ENCODE measurements around the gene IER5. TPM values are rescaled to one million over a fixed set of nuclear protein-coding genes. Genes with fewer than 3 reads are reported as not detected.
A peak's percentile ranks its signal among the peaks of the same experiment; 100 is the strongest.

IER5 gene
- total and polyA plus RNA-seq, 9 of the 15 experiments (the other 6 are each of a cell fraction or from before 2014, with no cell fraction given) = 2.4 to 32.1 (median 12.0) TPM

GRCh38 chr1:181129771-181130606 is 41.5 kb downstream of the IER5 start (continued):
- TF ChIP-seq NR2C2 (CRISPR knock-in tag; IDR thresholded peaks at IDR 0.05) (no peak), NR2C2 (tag; IDR thresholded peaks at IDR 0.05) (no peak), ZHX1 (conservative IDR thresholded peaks at IDR 0.05; ENCODE audit: low read length) (no peak), ZNF184 (CRISPR knock-in tag; IDR thresholded peaks at IDR 0.05) (no peak), RBM34 (IDR thresholded peaks at IDR 0.05; ENCODE audit: borderline replicate concordance, insufficient read depth, low read length) (no peak), AFF4 (CRISPR knock-in tag; IDR thresholded peaks at IDR 0.05) (no peak), CBFB (CRISPR knock-in tag; IDR thresholded peaks at IDR 0.05) (peak; percentile 66; the same call in 1 of the 2 replicates), HOMEZ (CRISPR knock-in tag; IDR thresholded peaks at IDR 0.05) (no peak), ETV1 (tag; conservative IDR thresholded peaks at IDR 0.05; ENCODE audit: low read depth) (peak; percentile 25; the same call in 1 of the 2 replicates), NFXL1 (CRISPR knock-in tag; IDR thresholded peaks at IDR 0.05) (no peak; the same call in 1 of the 2 replicates), TFAP4 (CRISPR knock-in tag; IDR thresholded peaks at IDR 0.05; ENCODE audit: borderline replicate concordance) (peak; percentile 47; the same call in 1 of the 2 replicates)
- TF ChIP-seq, protein P1, sequence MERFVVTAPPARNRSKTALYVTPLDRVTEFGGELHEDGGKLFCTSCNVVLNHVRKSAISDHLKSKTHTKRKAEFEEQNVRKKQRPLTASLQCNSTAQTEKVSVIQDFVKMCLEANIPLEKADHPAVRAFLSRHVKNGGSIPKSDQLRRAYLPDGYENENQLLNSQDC (CRISPR knock-in tag; IDR thresholded peaks at IDR 0.05) = no peak
- TF ChIP-seq, protein P2, sequence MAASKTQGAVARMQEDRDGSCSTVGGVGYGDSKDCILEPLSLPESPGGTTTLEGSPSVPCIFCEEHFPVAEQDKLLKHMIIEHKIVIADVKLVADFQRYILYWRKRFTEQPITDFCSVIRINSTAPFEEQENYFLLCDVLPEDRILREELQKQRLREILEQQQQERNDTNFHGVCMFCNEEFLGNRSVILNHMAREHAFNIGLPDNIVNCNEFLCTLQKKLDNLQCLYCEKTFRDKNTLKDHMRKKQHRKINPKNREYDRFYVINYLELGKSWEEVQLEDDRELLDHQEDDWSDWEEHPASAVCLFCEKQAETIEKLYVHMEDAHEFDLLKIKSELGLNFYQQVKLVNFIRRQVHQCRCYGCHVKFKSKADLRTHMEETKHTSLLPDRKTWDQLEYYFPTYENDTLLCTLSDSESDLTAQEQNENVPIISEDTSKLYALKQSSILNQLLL (CRISPR knock-in tag; IDR thresholded peaks at IDR 0.05; ENCODE audit: borderline replicate concordance) = no peak
